RWPE1 (cell line): ENCODE results near the gene RILP.
A peak's percentile ranks its signal among the peaks of the same experiment; 100 is the strongest.

Source experiments
- CTCF ChIA-PET: fragments of 350-600 bp; sonication (Branson Sonifier 250); formaldehyde crosslinking; extraction: SDS; loops from one replicate; lab custom pipeline; 2021; lab: Yijun Ruan, JAX
- POLR2A ChIA-PET: fragments of 400-600 bp; formaldehyde crosslinking; extraction: SDS; loops from one replicate; lab custom pipeline; 2020; ENCODE audit warnings: antibody characterized with exemption; ENCODE audit not compliant: low non-redundant PET; lab: Yijun Ruan, JAX
- DNase-seq: peaks from one replicate; pipeline ENCODE4 v3.0.0; 2012; ENCODE audit warnings: low spot score
- H3K27ac ChIP-seq: fragments of 450-650 bp; 2 replicates; pipeline ENCODE4 v1.5.1; 2017
- CTCF ChIP-seq: fragments of 450-650 bp; conservative IDR thresholded peaks from 2 replicates; pipeline ENCODE4 v1.5.1; 2017; ENCODE audit warnings: low read depth, mild to moderate bottlenecking

The RILP gene

GRCh38 chr17:1644493-1645206, 5.0 kb downstream of the RILP start:
- peak overlapping the region; percentile 15; the same call in 1 of the 2 replicates for H3K27ac ChIP-seq
- DNase-seq, result peak; percentile 55
- CTCF ChIA-PET, result interaction anchor here (1.0 kb wide), 1 partner anchor 14 kb away, joined by 4 read pairs; no protein-coding TSS in a partner anchor
- POLR2A ChIA-PET, result no interaction called here
- TF ChIP-seq CTCF, result no peak

GRCh38 chr17:1643999-1644492, 5.6 kb downstream of the RILP start:
- DNase-seq, result no peak
- peak overlapping the region; percentile 15; the same call in 1 of the 2 replicates for H3K27ac ChIP-seq
- TF ChIP-seq CTCF, result no peak
- CTCF ChIA-PET, result interaction anchor here (0.6 to 1.4 kb wide), 3 partner anchors 14 to 69 kb away, joined by 3 to 4 read pairs (median 4); no protein-coding TSS in a partner anchor
- POLR2A ChIA-PET, result no interaction called here

GRCh38 chr17:1643293-1643998, 6.2 kb downstream of the RILP start:
- H3K27ac ChIP-seq, result peak overlapping the region; percentile 15; the same call in 1 of the 2 replicates
- DNase-seq, result peak; percentile 70
- CTCF ChIA-PET, result interaction anchor here (0.6 to 1.4 kb wide), 3 partner anchors 13 to 69 kb away, joined by 3 to 4 read pairs (median 4); no protein-coding TSS in a partner anchor
- TF ChIP-seq CTCF, result peak; percentile 25
- POLR2A ChIA-PET, result no interaction called here

- DNase-seq, result no peak
- POLR2A ChIA-PET, result no interaction called here
- CTCF ChIA-PET, result interaction anchor here (0.5 to 0.9 kb wide), 4 partner anchors 8 to 187 kb away, joined by 3 to 4 read pairs (median 3); no protein-coding TSS in a partner anchor
- no peak for TF ChIP-seq CTCF
- peak overlapping the region; percentile 32 for H3K27ac ChIP-seq
Observed at GRCh38 chr17:1641065-1641403, 8.6 kb downstream of the RILP start.

- CTCF ChIA-PET, result interaction anchor here (0.6 to 0.9 kb wide), 3 partner anchors 9 to 391 kb away, joined by 3 to 4 read pairs (median 3); no protein-coding TSS in a partner anchor
- no peak for TF ChIP-seq CTCF
- POLR2A ChIA-PET, result interaction anchor here (0.7 kb wide), 1 partner anchor 104 kb away, joined by 4 read pairs; no protein-coding TSS in a partner anchor
- H3K27ac ChIP-seq, result peak overlapping the region; percentile 32
- DNase-seq, result no peak
Observed at GRCh38 chr17:1640329-1641064, 9.2 kb downstream of the RILP start.
